PC-9 (cell line): ENCODE results near the gene GEMIN5. TPM values are rescaled to one million over a fixed set of nuclear protein-coding genes. Genes with fewer than 3 reads are reported as not detected.

Experiments
- BruUV-seq: library from RNA; stranded (reverse); fragments of 400-500 nt; replicated peaks from 2 replicates; lab custom pipeline; 2021; lab: Mats Ljungman, UMichigan
- CTCF ChIA-PET: fragments of 300-600 bp; sonication (Branson Sonifier 250); formaldehyde crosslinking; loops from one replicate; lab custom pipeline; 2022; ENCODE audit warnings: antibody characterized with exemption; lab: Charles Lee
- POLR2A ChIA-PET: fragments of 300-600 bp; sonication (Branson Sonifier 250); formaldehyde crosslinking; loops from one replicate; lab custom pipeline; 2022; ENCODE audit warnings: antibody characterized with exemption; ENCODE audit not compliant: unreplicated experiment; lab: Charles Lee
- DNase-seq, 2 experiments: peaks; one replicate each; pipeline versions ENCODE4 v3.0.0 to v3.0.0-alpha.2; 2015 to 2022; ENCODE audit warnings: mixed read lengths in 1 of 2
- H2AFZ ChIP-seq: fragments of 200-600 bp; sonication (generic); 2 replicates; pipeline ENCODE4 v1.8.1; 2017; ENCODE audit warnings: antibody characterized with exemption
- H3F3A ChIP-seq: fragments of 200-600 bp; sonication (generic); 2 replicates; pipeline ENCODE4 v1.8.1; 2017; ENCODE audit warnings: antibody characterized with exemption, mild to moderate bottlenecking, low read depth; ENCODE audit not compliant: insufficient read depth
- H3K27ac ChIP-seq: fragments of 200-600 bp; sonication (generic); 2 replicates; pipeline ENCODE4 v1.6.1; 2016; ENCODE audit warnings: mixed run types
- H3K27me3 ChIP-seq: fragments of 200-600 bp; sonication (generic); 2 replicates; pipeline ENCODE4 v1.6.1; 2016; ENCODE audit warnings: low read depth, mixed run types; ENCODE audit not compliant: insufficient read depth
- H3K36me3 ChIP-seq: fragments of 200-600 bp; sonication (generic); 2 replicates; pipeline ENCODE4 v1.6.1; 2016; ENCODE audit warnings: low read depth, mixed run types
- H3K4me1 ChIP-seq: fragments of 200-600 bp; sonication (generic); replicated peaks from 2 replicates; pipeline ENCODE4 v1.6.1; 2016; ENCODE audit warnings: mixed run types; ENCODE audit not compliant: insufficient read depth
- H3K4me2 ChIP-seq: fragments of 200-600 bp; sonication (generic); 2 replicates; pipeline ENCODE4 v1.6.1; 2017; ENCODE audit warnings: mixed run types
- H3K4me3 ChIP-seq: fragments of 200-600 bp; sonication (generic); 2 replicates; pipeline ENCODE4 v1.6.1; 2016; ENCODE audit warnings: mixed run types
- H3K79me2 ChIP-seq: fragments of 200-600 bp; sonication (generic); 2 replicates; pipeline ENCODE4 v1.6.1; 2017; ENCODE audit warnings: low read depth, mixed run types
- H3K9me2 ChIP-seq: fragments of 200-600 bp; sonication (generic); 2 replicates; pipeline ENCODE4 v1.8.1; 2017; ENCODE audit warnings: mild to moderate bottlenecking; ENCODE audit not compliant: insufficient read depth
- H3K9me3 ChIP-seq: fragments of 200-600 bp; sonication (generic); 2 replicates; pipeline ENCODE4 v1.8.1; 2016; ENCODE audit warnings: low read depth; ENCODE audit not compliant: insufficient read depth
- H4K20me1 ChIP-seq: fragments of 200-600 bp; sonication (generic); 2 replicates; pipeline ENCODE4 v1.8.1; 2017; ENCODE audit not compliant: insufficient read depth
- EZH2 ChIP-seq: fragments of 200-600 bp; sonication (generic); IDR thresholded peaks from 2 replicates; pipeline ENCODE4 v1.8.0; 2017; ENCODE audit warnings: antibody characterized with exemption, low read depth
- intact Hi-C: fragments of 100-400 bp; cut with micrococcal nuclease; formaldehyde crosslinking; loops from one replicate; pipeline ENCODE4 v1.10.0; 2022; ENCODE audit not compliant: unreplicated experiment
- total RNA-seq: library from RNA; stranded (reverse); gene quantifications from 2 replicates; pipeline ENCODE4 v1.2.3, GENCODE V29; 2021
- TF ChIP-seq, protein P1 (sequence below): fragments of 200-600 bp; sonication (generic); conservative IDR thresholded peaks from 2 replicates; pipeline ENCODE4 v1.6.1; 2017; ENCODE audit warnings: mixed run types, antibody characterized with exemption, mild to moderate bottlenecking, moderate library complexity

The GEMIN5 gene
- total RNA-seq, 1 experiment from 2014 or later = 18.6 TPM

DNA sequence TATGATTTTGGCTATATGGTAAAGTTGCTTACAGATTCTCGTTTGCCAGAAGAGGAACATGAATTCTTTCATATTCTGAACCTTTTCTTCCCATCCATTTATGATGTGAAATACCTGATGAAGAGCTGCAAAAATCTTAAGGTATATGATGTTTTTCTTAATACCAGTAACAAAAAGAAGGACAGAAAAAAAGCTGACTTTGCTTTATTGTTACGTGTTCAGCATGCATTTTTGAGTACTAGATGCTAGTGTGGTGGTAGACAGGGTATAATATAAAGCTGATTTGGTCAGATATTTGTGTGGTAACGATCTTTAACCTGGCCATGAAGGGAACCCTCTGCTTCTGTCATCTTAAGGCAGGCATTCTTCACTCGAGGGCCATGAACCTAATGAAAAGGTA is 66.3 kb downstream of the GEMIN5 start:
- H3K27me3 ChIP-seq = no peaks in the 10 kb centered on the region
- no peak overlapping the region for H3K4me2 ChIP-seq
- no peaks in the 10 kb centered on the region for H3K4me1 ChIP-seq
- intact Hi-C loops = no loop called here
- H3F3A ChIP-seq = peaks cover 6% of the 10 kb centered on the region; the same call in 1 of the 2 replicates
- peaks cover 45% of the 10 kb centered on the region for H3K36me3 ChIP-seq
- no peaks in the 10 kb centered on the region for H3K9me3 ChIP-seq
- BruUV-seq = no TSS peak
- H3K9me2 ChIP-seq = no peaks in the 10 kb centered on the region
- DNase-seq = no peak
- no peak overlapping the region for H3K27ac ChIP-seq
- no peak overlapping the region for H3K4me3 ChIP-seq
- ChIA-PET CTCF (interaction anchor here (0.6 kb wide), 1 partner anchor 31 kb away, joined by 3 read pairs; no protein-coding TSS in a partner anchor), POLR2A (no interaction called here)
- no peaks in the 10 kb centered on the region for H4K20me1 ChIP-seq
- H3K79me2 ChIP-seq = no peaks in the 10 kb centered on the region
- TF ChIP-seq EZH2 = no peak
- TF ChIP-seq, protein P1, sequence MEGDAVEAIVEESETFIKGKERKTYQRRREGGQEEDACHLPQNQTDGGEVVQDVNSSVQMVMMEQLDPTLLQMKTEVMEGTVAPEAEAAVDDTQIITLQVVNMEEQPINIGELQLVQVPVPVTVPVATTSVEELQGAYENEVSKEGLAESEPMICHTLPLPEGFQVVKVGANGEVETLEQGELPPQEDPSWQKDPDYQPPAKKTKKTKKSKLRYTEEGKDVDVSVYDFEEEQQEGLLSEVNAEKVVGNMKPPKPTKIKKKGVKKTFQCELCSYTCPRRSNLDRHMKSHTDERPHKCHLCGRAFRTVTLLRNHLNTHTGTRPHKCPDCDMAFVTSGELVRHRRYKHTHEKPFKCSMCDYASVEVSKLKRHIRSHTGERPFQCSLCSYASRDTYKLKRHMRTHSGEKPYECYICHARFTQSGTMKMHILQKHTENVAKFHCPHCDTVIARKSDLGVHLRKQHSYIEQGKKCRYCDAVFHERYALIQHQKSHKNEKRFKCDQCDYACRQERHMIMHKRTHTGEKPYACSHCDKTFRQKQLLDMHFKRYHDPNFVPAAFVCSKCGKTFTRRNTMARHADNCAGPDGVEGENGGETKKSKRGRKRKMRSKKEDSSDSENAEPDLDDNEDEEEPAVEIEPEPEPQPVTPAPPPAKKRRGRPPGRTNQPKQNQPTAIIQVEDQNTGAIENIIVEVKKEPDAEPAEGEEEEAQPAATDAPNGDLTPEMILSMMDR = no peak
- no peak overlapping the region for H2AFZ ChIP-seq

DNA sequence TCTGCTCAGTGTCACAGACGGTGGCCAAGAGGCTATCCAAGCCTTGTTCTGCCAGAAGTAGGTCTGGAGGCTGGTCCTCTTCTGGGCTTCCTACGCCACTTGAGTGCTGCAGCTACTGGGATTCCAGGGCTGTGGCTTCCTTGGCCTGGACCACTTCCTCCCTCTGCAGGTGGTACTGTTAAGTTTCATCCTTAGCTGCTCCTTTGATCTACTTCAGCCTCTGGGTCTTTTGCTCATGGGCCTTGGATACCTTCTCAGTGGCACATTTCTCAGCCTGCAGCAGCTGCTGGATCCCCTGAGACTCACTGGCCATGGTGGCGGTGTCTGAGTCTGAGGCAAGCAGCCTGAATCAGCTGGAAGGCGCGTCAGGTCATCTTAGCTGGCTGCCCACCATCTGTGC is 69.3 kb downstream of the GEMIN5 start:
- TF ChIP-seq EZH2 = no peak
- TF ChIP-seq, protein P1 = no peak
- intact Hi-C loops = no loop called here
- POLR2A ChIA-PET = no interaction called here
- Histone ChIP-seq H3K4me1 (no peaks in the 10 kb centered on the region), H3K9me3 (no peaks in the 10 kb centered on the region), H3K36me3 (peaks cover 50% of the 10 kb centered on the region), H2AFZ (no peak overlapping the region), H3K27me3 (no peaks in the 10 kb centered on the region), H3K4me2 (no peak overlapping the region), H3K4me3 (no peak overlapping the region), H3K9me2 (no peaks in the 10 kb centered on the region), H3K27ac (no peak overlapping the region), H3K79me2 (peaks cover 4% of the 10 kb centered on the region), H3F3A (no peaks in the 10 kb centered on the region; the same call in 1 of the 2 replicates), H4K20me1 (peaks cover 13% of the 10 kb centered on the region; the same call in 1 of the 2 replicates)
- BruUV-seq = no TSS peak
- no peak for DNase-seq
- CTCF ChIA-PET = interaction anchor here (0.6 kb wide), 1 partner anchor 796 kb away, joined by 3 read pairs; no protein-coding TSS in a partner anchor

DNA sequence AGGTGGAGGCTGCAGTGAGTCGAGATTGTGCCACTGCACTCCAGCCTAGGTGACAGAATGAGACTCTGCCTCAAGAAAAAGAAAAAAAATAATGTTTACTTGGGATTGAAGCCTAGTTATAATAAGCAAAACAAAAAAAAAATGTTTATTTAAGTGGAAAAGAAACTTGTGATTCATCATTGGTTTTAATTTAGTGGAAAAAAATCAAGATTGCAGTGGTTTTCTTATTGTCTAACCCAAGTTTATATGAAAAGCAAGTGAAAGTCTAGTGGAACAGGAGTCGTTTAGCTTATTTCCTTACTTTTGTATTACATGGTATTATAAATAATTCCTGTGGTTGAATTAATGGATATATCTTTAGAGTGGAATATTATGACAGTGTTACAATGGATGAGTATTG is 71.2 kb downstream of the GEMIN5 start:
- peaks cover 23% of the 10 kb centered on the region for H3K79me2 ChIP-seq
- no peaks in the 10 kb centered on the region for H3K9me3 ChIP-seq
- H3K27me3 ChIP-seq = no peaks in the 10 kb centered on the region
- H3F3A ChIP-seq = no peaks in the 10 kb centered on the region; the same call in 1 of the 2 replicates
- ChIA-PET CTCF (no interaction called here), POLR2A (interaction anchor here (0.5 kb wide), 1 partner anchor 50 kb away, joined by 3 read pairs; no protein-coding TSS in a partner anchor)
- no peak overlapping the region for H2AFZ ChIP-seq
- H3K36me3 ChIP-seq = peaks cover 55% of the 10 kb centered on the region
- intact Hi-C loops = no loop called here
- TF ChIP-seq, protein P1 = no peak
- no peak for TF ChIP-seq EZH2
- no peak overlapping the region for H3K27ac ChIP-seq
- no peaks in the 10 kb centered on the region for H3K9me2 ChIP-seq
- H3K4me2 ChIP-seq = no peak overlapping the region
- no peak overlapping the region for H3K4me3 ChIP-seq
- peaks cover 27% of the 10 kb centered on the region; the same call in 1 of the 2 replicates for H4K20me1 ChIP-seq
- BruUV-seq = no TSS peak
- no peak for DNase-seq
- H3K4me1 ChIP-seq = no peaks in the 10 kb centered on the region
